Keratinocyte (primary cell): Measurements from ENCODE around the gene AMBP. TPM values are rescaled to one million over a fixed set of nuclear protein-coding genes. Genes with fewer than 3 reads are reported as not detected.

Experiments
- DNase-seq: peaks from one replicate; pipeline ENCODE4 v3.0.0-alpha.2; 2011; ENCODE audit warnings: low read depth, missing footprints, low spot score
- FAIRE-seq: peaks from 2 replicates; lab custom pipeline; 2011; peaks lifted over from hg19 to GRCh38; lab: Jason Lieb, UNC
- H2AFZ ChIP-seq: 2 replicates; pipeline ENCODE4 v1.6.0; 2012; ENCODE audit warnings: low read length, control low read depth, inconsistent platforms; ENCODE audit not compliant: control insufficient read depth
- H3K27ac ChIP-seq: 2 replicates; pipeline ENCODE4 v1.5.1; 2011; ENCODE audit warnings: low read length; ENCODE audit not compliant: control insufficient read depth, insufficient read depth
- H3K27me3 ChIP-seq: 3 replicates; pipeline ENCODE4 v1.6.0; 2011; ENCODE audit warnings: low read length; ENCODE audit not compliant: control insufficient read depth, insufficient read depth; ENCODE audit errors: extremely low read depth
- H3K36me3 ChIP-seq, 2 experiments: 2 replicates in 1 of 2; 3 replicates in 1 of 2; pipeline ENCODE4 v1.5.1; 2011; ENCODE audit warnings: low read length in 2 of 2, mild to moderate bottlenecking in 1 of 2; ENCODE audit not compliant: control insufficient read depth in 2 of 2, insufficient read depth in 2 of 2; ENCODE audit errors: extremely low read depth in 1 of 2
- H3K4me1 ChIP-seq: 3 replicates; pipeline ENCODE4 v1.5.1; 2011; ENCODE audit warnings: low read length; ENCODE audit not compliant: control insufficient read depth, insufficient read depth; ENCODE audit errors: extremely low read depth
- H3K4me2 ChIP-seq: 3 replicates; pipeline ENCODE4 v1.6.0; 2011; ENCODE audit warnings: low read depth, low read length; ENCODE audit not compliant: control insufficient read depth, insufficient read depth; ENCODE audit errors: extremely low read depth
- H3K4me3 ChIP-seq, 3 experiments: fragments of 200-600 bp in 1 of 3; sonication (generic) in 1 of 3; 2 replicates in 2 of 3; 3 replicates in 1 of 3; pipeline ENCODE4 v1.5.1; 2011 to 2016; ENCODE audit warnings: low read length in 3 of 3, mild to moderate bottlenecking in 3 of 3, control low read depth in 2 of 3, inconsistent platforms in 1 of 3, low read depth in 1 of 3, mixed read lengths in 1 of 3, mixed run types in 1 of 3, moderate library complexity in 1 of 3; ENCODE audit not compliant: control insufficient read depth in 2 of 3, insufficient read depth in 2 of 3; ENCODE audit errors: extremely low read depth in 1 of 3
- H3K79me2 ChIP-seq: 2 replicates; pipeline ENCODE4 v1.6.0; 2012; ENCODE audit warnings: low read length; ENCODE audit not compliant: control insufficient read depth, insufficient read depth
- H3K9ac ChIP-seq: 3 replicates; pipeline ENCODE4 v1.6.0; 2011; ENCODE audit warnings: low read length; ENCODE audit not compliant: control insufficient read depth, insufficient read depth; ENCODE audit errors: extremely low read depth
- H3K9me1 ChIP-seq: 3 replicates; pipeline ENCODE4 v1.6.0; 2011; ENCODE audit warnings: low read length; ENCODE audit not compliant: control insufficient read depth, insufficient read depth; ENCODE audit errors: extremely low read depth
- H3K9me3 ChIP-seq: 2 replicates; pipeline ENCODE4 v1.5.1; 2012; ENCODE audit warnings: low read depth, low read length; ENCODE audit not compliant: control insufficient read depth
- H4K20me1 ChIP-seq: 3 replicates; pipeline ENCODE4 v1.6.0; 2011; ENCODE audit warnings: low read length; ENCODE audit not compliant: control insufficient read depth, insufficient read depth; ENCODE audit errors: extremely low read depth
- EZH2 ChIP-seq: IDR thresholded peaks from one replicate; pipeline ENCODE4 v1.6.1; 2012; ENCODE audit warnings: inconsistent platforms, mild to moderate bottlenecking, low read length, moderate library complexity
- dilution Hi-C: fragments of 300-500 bp; cut with MboI; formaldehyde crosslinking; loops from one replicate; pipeline ENCODE4 v1.7.0; 2020; ENCODE audit warnings: low sequenced_read_pairs; ENCODE audit not compliant: extremely low pct_ligation_motif_present
- polyA plus RNA-seq, 5 experiments: library from polyadenylated mRNA; depleted of rRNA in 3 of 5; stranded (reverse) in 3 of 5; stranded (forward) in 1 of 5; unstranded in 1 of 5; fragments of >200 nt; gene quantifications; 1 replicate in 1 of 5; 2 replicates in 3 of 5; 3 replicates in 1 of 5; pipeline versions ENCODE4 v1.2.1 to v1.2.3, GENCODE V29; 2011 to 2012; ENCODE audit warnings: missing spikeins in 2 of 5, low read depth in 1 of 5, low replicate concordance in 1 of 5
- TF ChIP-seq, protein P1 (sequence below), 3 experiments: IDR thresholded peaks in 1 of 3; conservative IDR thresholded peaks in 1 of 3; optimal IDR thresholded peaks in 1 of 3; 2 replicates in 2 of 3; 3 replicates in 1 of 3; pipeline versions ENCODE3 to v1.5.1; 2011; ENCODE audit warnings: low read length in 3 of 3, mild to moderate bottlenecking in 3 of 3, moderate library complexity in 2 of 3, control low read depth in 1 of 3, inconsistent platforms in 1 of 3; ENCODE audit not compliant: insufficient read depth in 2 of 3; ENCODE audit errors: extremely low read depth in 1 of 3

AMBP gene
- polyA plus RNA-seq, 1 donor (not counting 4 experiments of a cell fraction or from before 2014, with no cell fraction given): not detected

DNA sequence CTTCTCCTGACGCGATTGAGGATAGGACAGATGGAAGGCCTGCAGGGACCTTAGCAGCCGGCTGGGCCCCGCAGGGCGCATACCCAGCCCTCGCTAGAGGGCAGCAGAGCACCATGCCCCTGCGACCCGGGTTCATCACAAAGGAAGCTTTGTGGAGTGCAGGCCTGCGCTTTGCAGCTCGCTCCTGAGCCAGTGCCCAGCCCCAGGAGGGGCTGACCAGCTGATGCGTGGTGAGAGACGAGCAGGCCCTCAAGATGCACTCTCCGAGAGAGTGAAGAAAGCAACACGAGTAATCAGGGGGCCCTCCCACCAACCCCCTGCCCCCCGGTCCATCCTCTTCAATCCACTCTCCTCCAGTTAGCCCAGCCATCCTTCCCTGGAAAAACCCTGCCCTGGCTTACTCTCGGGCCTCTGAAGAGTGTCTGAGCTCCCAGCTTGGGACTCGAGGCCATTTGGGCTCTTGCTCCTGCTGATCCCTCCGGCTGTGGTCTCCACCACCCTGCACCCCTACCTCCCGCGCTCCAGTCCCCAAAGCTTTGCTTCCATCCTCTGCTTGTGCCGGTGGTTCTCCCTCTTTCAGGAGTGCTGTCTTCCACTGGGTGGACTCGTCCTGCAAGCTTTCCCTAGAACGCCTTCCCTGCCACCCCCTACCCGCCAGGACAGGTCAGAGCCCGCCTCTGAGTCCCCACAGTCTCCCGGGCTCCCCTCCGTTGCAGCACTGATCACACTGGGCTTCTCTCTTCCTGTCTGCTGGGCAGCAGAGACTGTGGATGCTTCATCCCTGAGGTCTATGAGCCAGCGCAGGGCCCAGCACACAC, 30.1 kb upstream of the AMBP start:
- Histone ChIP-seq H3K9me1 (no peaks in the 10 kb centered on the region), H3K4me1 (peaks cover 7% of the 10 kb centered on the region), H3K27ac (no peak overlapping the region), H3K79me2 (no peaks in the 10 kb centered on the region), H3K4me3 (no peak overlapping the region), H3K36me3 (no peaks in the 10 kb centered on the region), H3K4me2 (no peak overlapping the region), H4K20me1 (no peaks in the 10 kb centered on the region), H3K9ac (no peak overlapping the region), H3K9me3 (no peaks in the 10 kb centered on the region), H3K27me3 (no peaks in the 10 kb centered on the region), H2AFZ (no peak overlapping the region)
- DNase-seq: no peak
- dilution Hi-C loops: no loop called here
- TF ChIP-seq, protein P1, sequence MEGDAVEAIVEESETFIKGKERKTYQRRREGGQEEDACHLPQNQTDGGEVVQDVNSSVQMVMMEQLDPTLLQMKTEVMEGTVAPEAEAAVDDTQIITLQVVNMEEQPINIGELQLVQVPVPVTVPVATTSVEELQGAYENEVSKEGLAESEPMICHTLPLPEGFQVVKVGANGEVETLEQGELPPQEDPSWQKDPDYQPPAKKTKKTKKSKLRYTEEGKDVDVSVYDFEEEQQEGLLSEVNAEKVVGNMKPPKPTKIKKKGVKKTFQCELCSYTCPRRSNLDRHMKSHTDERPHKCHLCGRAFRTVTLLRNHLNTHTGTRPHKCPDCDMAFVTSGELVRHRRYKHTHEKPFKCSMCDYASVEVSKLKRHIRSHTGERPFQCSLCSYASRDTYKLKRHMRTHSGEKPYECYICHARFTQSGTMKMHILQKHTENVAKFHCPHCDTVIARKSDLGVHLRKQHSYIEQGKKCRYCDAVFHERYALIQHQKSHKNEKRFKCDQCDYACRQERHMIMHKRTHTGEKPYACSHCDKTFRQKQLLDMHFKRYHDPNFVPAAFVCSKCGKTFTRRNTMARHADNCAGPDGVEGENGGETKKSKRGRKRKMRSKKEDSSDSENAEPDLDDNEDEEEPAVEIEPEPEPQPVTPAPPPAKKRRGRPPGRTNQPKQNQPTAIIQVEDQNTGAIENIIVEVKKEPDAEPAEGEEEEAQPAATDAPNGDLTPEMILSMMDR (optimal IDR thresholded peaks at IDR 0.05 in 1 of 3, IDR thresholded peaks at IDR 0.05 in 1 of 3, conservative IDR thresholded peaks at IDR 0.05 in 1 of 3; ENCODE audit: extremely low read depth in 1 of 3, insufficient read depth in 2 of 3, low read length in 3 of 3): peak; percentile 93 to 100 (median 97)
- no peak for TF ChIP-seq EZH2
- FAIRE-seq: peak; percentile 77

DNA sequence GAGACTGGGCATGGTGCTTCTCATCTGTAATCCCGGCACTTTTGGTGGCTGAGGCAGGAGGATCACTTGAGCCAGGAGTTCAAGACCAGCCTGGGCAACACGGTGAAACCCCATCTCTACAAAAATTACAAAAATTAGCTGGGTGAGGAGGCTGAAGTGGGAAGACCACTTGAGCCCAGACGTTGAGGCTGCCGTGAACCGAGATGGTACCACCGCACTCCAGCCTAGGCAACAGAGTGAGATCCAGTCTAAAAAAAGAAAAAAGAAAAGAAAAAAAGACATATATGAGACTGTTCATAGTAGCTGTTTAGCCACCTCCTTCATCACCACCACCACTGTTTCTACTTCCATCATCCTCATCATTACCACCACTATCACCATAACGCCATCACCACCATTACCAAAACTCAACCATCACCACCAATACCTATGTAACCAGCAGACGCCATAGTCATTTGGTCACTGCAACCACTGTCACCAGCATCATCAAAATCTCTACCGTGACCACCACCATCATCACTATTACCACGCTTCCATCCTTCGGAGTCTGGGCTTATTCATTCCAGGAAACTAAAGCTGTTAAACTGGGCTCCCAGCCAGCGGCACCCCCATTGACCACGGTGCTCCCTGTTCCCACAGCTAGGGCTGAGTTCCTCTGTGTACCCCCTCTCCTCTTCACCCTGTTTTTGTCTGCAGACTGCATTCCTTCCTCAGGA, 29.3 kb upstream of the AMBP start:
- dilution Hi-C loops: no loop called here
- FAIRE-seq: no peak
- H3K27me3 ChIP-seq: no peaks in the 10 kb centered on the region
- H3K9ac ChIP-seq: no peak overlapping the region
- peaks cover 5% of the 10 kb centered on the region for H3K4me1 ChIP-seq
- DNase-seq: no peak
- no peak overlapping the region for H3K4me3 ChIP-seq
- H4K20me1 ChIP-seq: no peaks in the 10 kb centered on the region
- no peak overlapping the region for H3K27ac ChIP-seq
- no peak overlapping the region for H3K4me2 ChIP-seq
- H3K9me1 ChIP-seq: no peaks in the 10 kb centered on the region
- H3K9me3 ChIP-seq: no peaks in the 10 kb centered on the region
- TF ChIP-seq, protein P1 (optimal IDR thresholded peaks at IDR 0.05 in 1 of 3, IDR thresholded peaks at IDR 0.05 in 1 of 3, conservative IDR thresholded peaks at IDR 0.05 in 1 of 3; ENCODE audit: extremely low read depth in 1 of 3, insufficient read depth in 2 of 3, low read length in 3 of 3): no peak
- TF ChIP-seq EZH2: no peak
- no peak overlapping the region for H2AFZ ChIP-seq
- no peaks in the 10 kb centered on the region for H3K36me3 ChIP-seq
- no peaks in the 10 kb centered on the region for H3K79me2 ChIP-seq
